Measurements from ENCODE around the gene CERS3.

Gene CERS3

GRCh38 chr15:100373120-100373896 lies 155.4 kb downstream of the CERS3 start:
- DNase-seq = no peak

GRCh38 chr15:100372739-100373119 lies 156.0 kb downstream of the CERS3 start:
- DNase-seq = no peak

GRCh38 chr15:100355342-100355741 lies 173.4 kb downstream of the CERS3 start:
- no peak for DNase-seq

GRCh38 chr15:100353449-100353848 lies 175.3 kb downstream of the CERS3 start:
- peak; percentile 79 for DNase-seq

GRCh38 chr15:100350434-100351226 lies 178.1 kb downstream of the CERS3 start:
- peak; percentile 75 for DNase-seq

Measured in suppressor macrophage treated with lipopolysaccharide for 4 hours (primary cell).